Loucy (cell line): ENCODE measurements around the gene SYN1.

Experiments used
- H2AFZ ChIP-seq: fragments of 200-600 bp; sonication (generic); 2 replicates; pipeline ENCODE4 v1.6.0; 2016; ENCODE audit warnings: antibody characterized with exemption, mild to moderate bottlenecking, low read length, moderate library complexity
- H3F3A ChIP-seq: fragments of 200-600 bp; 2 replicates; pipeline ENCODE4 v1.6.0; 2016; ENCODE audit warnings: antibody characterized with exemption, low read depth, mild to moderate bottlenecking
- H3K27me3 ChIP-seq: fragments of 200-600 bp; sonication (generic); 2 replicates; pipeline ENCODE4 v1.6.1; 2014; ENCODE audit warnings: low read length, mild to moderate bottlenecking; ENCODE audit not compliant: insufficient read depth, poor library complexity, severe bottlenecking
- H3K36me3 ChIP-seq: fragments of 200-600 bp; sonication (generic); 2 replicates; pipeline ENCODE4 v1.6.1; 2016; ENCODE audit warnings: low read length; ENCODE audit not compliant: insufficient read depth
- H3K4me1 ChIP-seq: fragments of 200-600 bp; sonication (generic); 2 replicates; pipeline ENCODE4 v1.5.1; 2014; ENCODE audit warnings: low read length, mild to moderate bottlenecking; ENCODE audit not compliant: insufficient read depth, poor library complexity, severe bottlenecking
- H3K4me2 ChIP-seq: fragments of 200-600 bp; sonication (generic); 2 replicates; pipeline ENCODE4 v1.6.0; 2014; ENCODE audit warnings: antibody characterized with exemption, low read length, low read depth, mild to moderate bottlenecking; ENCODE audit not compliant: poor library complexity, severe bottlenecking
- H3K4me3 ChIP-seq: fragments of 200-600 bp; sonication (generic); 2 replicates; pipeline ENCODE4 v1.5.1; 2014; ENCODE audit warnings: low read length, mild to moderate bottlenecking, mixed read lengths; ENCODE audit not compliant: poor library complexity, severe bottlenecking
- H3K79me2 ChIP-seq: fragments of 200-600 bp; sonication (generic); 2 replicates; pipeline ENCODE4 v1.6.1; 2014; ENCODE audit warnings: low read length; ENCODE audit not compliant: insufficient read depth
- H3K9ac ChIP-seq: fragments of 200-600 bp; sonication (generic); 2 replicates; pipeline ENCODE4 v1.6.0; 2014; ENCODE audit warnings: mild to moderate bottlenecking, low read depth, low read length, moderate library complexity; ENCODE audit not compliant: poor library complexity, severe bottlenecking
- H3K9me2 ChIP-seq: fragments of 200-600 bp; sonication (generic); replicated peaks from 2 replicates; pipeline ENCODE4 v1.6.1; 2016; ENCODE audit warnings: low read depth, low read length, mixed read lengths
- H3K9me3 ChIP-seq: fragments of 200-600 bp; sonication (generic); 2 replicates; pipeline ENCODE4 v1.6.1; 2014; ENCODE audit warnings: mild to moderate bottlenecking, antibody characterized with exemption, low read length, low read depth; ENCODE audit not compliant: insufficient read depth
- H4K20me1 ChIP-seq: fragments of 200-600 bp; sonication (generic); 2 replicates; pipeline ENCODE4 v1.6.0; 2014; ENCODE audit warnings: antibody characterized with exemption, low read length, mild to moderate bottlenecking; ENCODE audit not compliant: insufficient read depth, poor library complexity, severe bottlenecking
- CTCF ChIP-seq: fragments of 200-600 bp; sonication (generic); conservative IDR thresholded peaks from 2 replicates; pipeline ENCODE4 v1.5.1; 2014; ENCODE audit warnings: mild to moderate bottlenecking, antibody characterized with exemption, low read length
- EZH2phosphoT487 ChIP-seq: fragments of 200-600 bp; IDR thresholded peaks from 2 replicates; pipeline ENCODE4 v1.6.1; 2018; ENCODE audit warnings: antibody characterized with exemption, mild to moderate bottlenecking, moderate library complexity, borderline replicate concordance

The SYN1 gene

GRCh38 chrX:47564438-47565085 is 55.1 kb downstream of the SYN1 start:
- no peak overlapping the region for H2AFZ ChIP-seq
- no peaks in the 10 kb centered on the region for H3K27me3 ChIP-seq
- no peaks in the 10 kb centered on the region for H3K9me2 ChIP-seq
- H3K4me2 ChIP-seq, result peak overlapping the region; percentile 84
- H3K4me3 ChIP-seq, result no peak overlapping the region
- TF ChIP-seq CTCF (0 out of 2 replicates have a peak, but pooled peaks have one; percentile 16), EZH2phosphoT487 (no peak)
- peaks cover 34% of the 10 kb centered on the region for H3K79me2 ChIP-seq
- H3F3A ChIP-seq, result no peaks in the 10 kb centered on the region
- H4K20me1 ChIP-seq, result peaks cover 12% of the 10 kb centered on the region
- peaks cover 9% of the 10 kb centered on the region for H3K4me1 ChIP-seq
- no peak overlapping the region for H3K9ac ChIP-seq
- no peaks in the 10 kb centered on the region for H3K9me3 ChIP-seq
- H3K36me3 ChIP-seq, result peaks cover 15% of the 10 kb centered on the region; the same call in 1 of the 2 replicates

GRCh38 chrX:47563801-47564315 is 55.8 kb downstream of the SYN1 start:
- no peaks in the 10 kb centered on the region for H3F3A ChIP-seq
- peaks cover 15% of the 10 kb centered on the region; the same call in 1 of the 2 replicates for H3K36me3 ChIP-seq

GRCh38 chrX:47562615-47563243 is 56.9 kb downstream of the SYN1 start:
- Histone ChIP-seq H3K9me3 (no peaks in the 10 kb centered on the region), H4K20me1 (peaks cover 12% of the 10 kb centered on the region), H3K9me2 (no peaks in the 10 kb centered on the region), H3K4me2 (peak overlapping the region; percentile 84), H3F3A (no peaks in the 10 kb centered on the region), H2AFZ (no peak overlapping the region), H3K4me1 (peaks cover 9% of the 10 kb centered on the region), H3K79me2 (peaks cover 34% of the 10 kb centered on the region), H3K27me3 (no peaks in the 10 kb centered on the region), H3K9ac (no peak overlapping the region), H3K4me3 (peak overlapping the region; percentile 48), H3K36me3 (peaks cover 9% of the 10 kb centered on the region; the same call in 1 of the 2 replicates)
- TF ChIP-seq EZH2phosphoT487, result no peak
- peak; percentile 55 for TF ChIP-seq CTCF

More at GRCh38 chrX:47563801-47564315, 55.8 kb downstream of the SYN1 start:
- peaks cover 9% of the 10 kb centered on the region for H3K4me1 ChIP-seq
- no peaks in the 10 kb centered on the region for H3K9me3 ChIP-seq
- H4K20me1 ChIP-seq, result peaks cover 12% of the 10 kb centered on the region
- peaks cover 34% of the 10 kb centered on the region for H3K79me2 ChIP-seq
- peak overlapping the region; percentile 84 for H3K4me2 ChIP-seq
- no peak overlapping the region for H3K9ac ChIP-seq
- no peaks in the 10 kb centered on the region for H3K27me3 ChIP-seq
- H2AFZ ChIP-seq, result no peak overlapping the region
- TF ChIP-seq EZH2phosphoT487 (no peak), CTCF (no peak)
- no peaks in the 10 kb centered on the region for H3K9me2 ChIP-seq
- H3K4me3 ChIP-seq, result no peak overlapping the region
